IPS-15b (cell line): ENCODE data around the gene NELL1.

ENCODE experiments used
- H3K27me3 ChIP-seq: one replicate; pipeline ENCODE4 v1.6.1; 2013; ENCODE audit warnings: low read length; ENCODE audit not compliant: control insufficient read depth, insufficient read depth
- H3K36me3 ChIP-seq: one replicate; pipeline ENCODE4 v1.6.1; 2013; ENCODE audit warnings: low read length; ENCODE audit not compliant: control insufficient read depth, insufficient read depth
- H3K4me1 ChIP-seq: one replicate; pipeline ENCODE4 v1.6.1; 2013; ENCODE audit warnings: mild to moderate bottlenecking, low read length; ENCODE audit not compliant: control insufficient read depth, insufficient read depth
- H3K4me3 ChIP-seq: one replicate; pipeline ENCODE4 v1.5.1; 2013; ENCODE audit warnings: low read depth, low read length
- H3K9ac ChIP-seq: one replicate; pipeline ENCODE4 v1.6.1; 2013; ENCODE audit warnings: low read depth, mild to moderate bottlenecking, low read length
- H3K9me3 ChIP-seq: one replicate; pipeline ENCODE4 v1.6.1; 2013; ENCODE audit warnings: mild to moderate bottlenecking, low read length; ENCODE audit not compliant: control insufficient read depth, insufficient read depth

Gene NELL1

DNA sequence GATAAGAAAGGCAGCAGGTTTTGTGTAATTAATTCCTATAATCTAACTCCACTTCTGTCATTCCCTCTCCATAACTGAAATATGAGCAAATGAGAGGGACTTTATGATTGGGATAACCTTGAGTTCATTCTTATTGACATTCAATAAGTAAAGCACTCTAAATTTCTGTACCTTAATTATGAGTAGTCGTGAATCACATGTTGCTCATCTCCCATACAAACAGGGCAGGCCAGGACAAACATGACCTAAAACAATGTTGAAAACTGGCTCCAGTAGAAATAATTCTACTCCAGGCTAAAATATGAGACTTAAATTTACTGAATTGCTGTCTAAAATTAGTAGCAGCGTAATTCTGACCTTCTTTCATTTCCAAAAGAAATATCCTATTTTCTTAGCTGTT is 505.4 kb downstream of the NELL1 start:
- Histone ChIP-seq H3K4me1 (no peaks in the 10 kb centered on the region), H3K27me3 (no peaks in the 10 kb centered on the region), H3K9me3 (no peaks in the 10 kb centered on the region), H3K4me3 (no peak overlapping the region), H3K9ac (no peak overlapping the region), H3K36me3 (no peaks in the 10 kb centered on the region)

DNA sequence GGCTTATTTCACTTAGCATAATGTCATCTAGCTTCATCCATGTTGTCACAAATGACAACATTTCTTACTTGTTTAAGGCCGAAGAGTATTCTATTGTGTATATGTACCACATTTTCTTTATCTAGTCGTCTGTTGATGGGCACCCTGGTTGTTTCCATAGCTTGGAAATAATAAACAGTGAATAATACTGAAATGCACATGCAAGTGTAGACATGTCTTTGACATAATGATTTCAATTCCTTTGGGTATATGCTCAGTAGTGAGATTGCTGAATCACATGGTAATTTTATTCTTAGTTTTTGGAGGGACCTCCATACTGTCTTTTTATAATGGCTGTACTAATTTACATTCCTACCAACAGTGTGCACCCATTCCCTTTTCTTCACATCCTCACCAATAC is 508.0 kb downstream of the NELL1 start:
- Histone ChIP-seq H3K4me3 (no peak overlapping the region), H3K9me3 (no peaks in the 10 kb centered on the region), H3K4me1 (no peaks in the 10 kb centered on the region), H3K27me3 (no peaks in the 10 kb centered on the region), H3K9ac (no peak overlapping the region), H3K36me3 (no peaks in the 10 kb centered on the region)

DNA sequence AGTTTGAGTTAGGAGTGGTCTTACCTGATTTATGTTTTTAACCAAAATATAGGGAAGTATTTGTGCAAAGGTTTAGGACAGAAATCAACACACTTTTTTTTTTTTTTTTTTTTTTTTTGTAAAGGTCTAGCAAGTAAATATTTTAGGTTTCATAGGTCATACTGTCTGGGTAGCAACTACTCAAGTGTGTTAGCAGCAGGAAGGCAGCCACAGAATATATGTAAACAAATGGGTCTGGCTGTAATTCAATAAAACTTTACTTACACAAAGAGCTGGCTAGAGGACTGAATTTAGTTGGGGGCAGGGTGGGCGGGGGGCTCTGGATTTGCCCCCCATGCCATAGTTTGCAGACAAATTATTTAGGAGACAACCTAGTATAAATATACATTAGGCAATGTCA is 510.4 kb downstream of the NELL1 start:
- H3K4me1 ChIP-seq: no peaks in the 10 kb centered on the region
- no peaks in the 10 kb centered on the region for H3K36me3 ChIP-seq
- no peaks in the 10 kb centered on the region for H3K9me3 ChIP-seq
- H3K27me3 ChIP-seq: no peaks in the 10 kb centered on the region
- no peak overlapping the region for H3K4me3 ChIP-seq
- H3K9ac ChIP-seq: no peak overlapping the region

DNA sequence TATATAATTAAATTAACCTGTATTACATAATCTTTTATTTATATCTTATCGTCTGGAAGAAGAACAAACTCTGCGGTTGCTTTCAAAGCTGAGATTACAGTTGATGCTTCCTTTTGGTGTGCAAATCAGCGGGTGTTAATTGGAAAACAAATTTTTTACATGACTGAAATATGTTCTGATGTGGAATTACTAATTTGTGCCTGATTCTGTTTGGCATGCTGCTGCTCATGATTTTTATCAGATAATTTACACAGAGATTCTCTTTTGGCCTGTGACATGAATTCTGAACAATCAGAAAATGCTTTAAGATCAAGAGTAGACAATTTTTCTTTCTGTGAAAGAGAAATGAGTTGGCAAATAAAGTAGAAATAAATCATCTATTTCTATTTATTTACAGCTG is 510.8 kb downstream of the NELL1 start:
- no peaks in the 10 kb centered on the region for H3K27me3 ChIP-seq
- no peak overlapping the region for H3K4me3 ChIP-seq
- no peaks in the 10 kb centered on the region for H3K36me3 ChIP-seq
- H3K4me1 ChIP-seq: no peaks in the 10 kb centered on the region
- H3K9me3 ChIP-seq: no peaks in the 10 kb centered on the region
- H3K9ac ChIP-seq: no peak overlapping the region

DNA sequence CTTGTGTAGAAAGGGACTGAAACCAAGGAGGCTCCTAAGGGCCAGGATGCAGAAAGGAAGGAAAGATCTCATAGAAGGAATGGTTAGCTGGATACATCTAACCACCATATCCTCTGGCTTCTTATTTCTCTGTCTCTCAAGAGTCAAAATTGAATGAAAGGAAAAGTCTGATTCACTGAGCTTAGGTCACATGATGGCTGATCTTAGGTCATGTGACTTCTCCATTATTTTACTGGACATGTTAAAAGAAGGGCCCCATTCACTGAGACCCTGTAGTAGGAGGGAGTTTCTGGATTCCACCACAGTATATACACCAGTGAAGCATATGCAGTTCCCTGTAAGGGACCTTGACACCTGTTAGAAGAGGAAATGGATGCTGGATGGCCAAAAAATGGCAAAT is 516.6 kb downstream of the NELL1 start:
- Histone ChIP-seq H3K4me1 (no peaks in the 10 kb centered on the region), H3K9me3 (no peaks in the 10 kb centered on the region), H3K9ac (no peak overlapping the region), H3K4me3 (no peak overlapping the region), H3K27me3 (no peaks in the 10 kb centered on the region), H3K36me3 (no peaks in the 10 kb centered on the region)

DNA sequence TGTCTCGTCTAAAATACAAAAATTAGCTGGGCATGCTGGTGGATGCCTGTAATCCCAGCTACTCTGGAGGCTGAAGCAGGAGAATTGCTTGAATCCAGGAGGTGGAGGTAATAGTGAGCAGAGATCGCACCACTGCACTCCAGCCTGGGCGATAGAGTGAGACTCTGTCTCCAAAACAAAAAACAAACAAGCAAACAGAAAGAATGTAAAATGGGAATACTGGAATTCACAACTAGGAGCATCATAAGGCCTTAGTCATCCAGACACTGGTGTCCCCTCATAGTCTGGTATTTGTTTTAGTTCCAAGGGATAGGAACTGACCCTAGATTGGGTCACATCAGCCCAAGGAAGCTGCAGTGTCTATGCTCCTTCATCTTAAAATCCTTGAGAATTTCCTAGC is 520.8 kb downstream of the NELL1 start:
- Histone ChIP-seq H3K36me3 (no peaks in the 10 kb centered on the region), H3K27me3 (no peaks in the 10 kb centered on the region), H3K9ac (no peak overlapping the region), H3K4me1 (no peaks in the 10 kb centered on the region), H3K9me3 (no peaks in the 10 kb centered on the region), H3K4me3 (no peak overlapping the region)

DNA sequence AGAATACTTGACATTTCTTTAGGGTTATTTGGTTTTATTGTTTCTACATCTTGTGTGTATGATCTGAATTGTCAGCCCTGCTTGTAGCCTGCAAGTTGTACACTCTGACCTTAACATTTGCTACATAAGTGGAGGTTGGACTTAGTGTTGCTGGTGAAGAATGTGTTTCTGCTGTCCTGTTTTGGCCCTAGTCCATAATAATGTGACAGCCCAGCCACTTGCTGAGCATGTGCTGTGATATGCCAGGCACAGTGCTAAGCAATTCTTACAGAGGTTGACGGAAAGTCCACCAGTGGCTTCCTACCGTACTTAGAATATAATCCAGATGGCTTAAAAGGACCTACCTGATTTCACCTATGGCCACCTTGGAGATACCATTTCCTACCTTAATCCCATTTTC is 526.6 kb downstream of the NELL1 start:
- H3K27me3 ChIP-seq: no peaks in the 10 kb centered on the region
- no peak overlapping the region for H3K9ac ChIP-seq
- H3K4me1 ChIP-seq: no peaks in the 10 kb centered on the region
- no peaks in the 10 kb centered on the region for H3K9me3 ChIP-seq
- H3K4me3 ChIP-seq: no peak overlapping the region
- H3K36me3 ChIP-seq: no peaks in the 10 kb centered on the region

DNA sequence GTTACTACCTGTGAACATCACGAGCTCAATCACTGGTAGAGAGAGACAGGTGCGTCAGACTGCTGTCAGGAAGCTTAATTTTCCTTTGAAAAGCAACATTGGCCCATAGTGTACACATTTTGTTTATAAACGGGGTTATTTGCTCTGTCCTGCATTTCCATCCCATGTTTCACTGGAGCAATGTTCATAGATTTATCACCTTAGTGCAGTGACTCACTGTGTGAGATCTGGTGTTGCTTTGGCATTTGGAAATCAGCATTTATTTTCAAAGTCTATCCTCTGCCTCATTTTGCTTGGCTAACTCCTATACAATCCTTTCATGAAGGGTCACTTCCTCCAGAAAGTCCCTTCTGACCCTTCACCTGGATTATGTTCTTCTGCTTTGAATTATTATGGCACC is 529.1 kb downstream of the NELL1 start:
- no peaks in the 10 kb centered on the region for H3K27me3 ChIP-seq
- H3K4me3 ChIP-seq: no peak overlapping the region
- no peak overlapping the region for H3K9ac ChIP-seq
- no peaks in the 10 kb centered on the region for H3K36me3 ChIP-seq
- H3K4me1 ChIP-seq: no peaks in the 10 kb centered on the region
- no peaks in the 10 kb centered on the region for H3K9me3 ChIP-seq

DNA sequence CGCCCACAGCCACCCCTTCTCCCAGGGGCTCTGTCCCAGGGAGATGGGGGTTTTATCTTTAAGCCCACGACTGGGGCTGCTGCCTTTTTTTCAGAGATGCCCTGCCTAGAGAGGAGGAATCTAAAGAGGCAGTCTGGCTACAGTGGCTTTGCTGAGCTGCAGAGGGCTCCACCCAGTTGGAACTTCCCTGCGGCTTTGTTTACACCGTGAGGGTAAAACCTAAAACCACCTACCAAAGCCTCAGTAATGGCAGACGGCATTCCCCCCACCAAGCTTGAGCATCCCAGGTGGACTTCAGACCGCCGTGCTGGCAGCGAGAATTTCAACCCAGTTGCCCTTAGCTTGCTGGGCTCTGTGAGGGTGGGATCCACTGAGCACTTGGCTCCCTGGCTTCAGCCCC is 535.8 kb downstream of the NELL1 start:
- Histone ChIP-seq H3K9me3 (no peaks in the 10 kb centered on the region), H3K4me3 (no peak overlapping the region), H3K9ac (no peak overlapping the region), H3K36me3 (no peaks in the 10 kb centered on the region), H3K27me3 (no peaks in the 10 kb centered on the region), H3K4me1 (no peaks in the 10 kb centered on the region)

DNA sequence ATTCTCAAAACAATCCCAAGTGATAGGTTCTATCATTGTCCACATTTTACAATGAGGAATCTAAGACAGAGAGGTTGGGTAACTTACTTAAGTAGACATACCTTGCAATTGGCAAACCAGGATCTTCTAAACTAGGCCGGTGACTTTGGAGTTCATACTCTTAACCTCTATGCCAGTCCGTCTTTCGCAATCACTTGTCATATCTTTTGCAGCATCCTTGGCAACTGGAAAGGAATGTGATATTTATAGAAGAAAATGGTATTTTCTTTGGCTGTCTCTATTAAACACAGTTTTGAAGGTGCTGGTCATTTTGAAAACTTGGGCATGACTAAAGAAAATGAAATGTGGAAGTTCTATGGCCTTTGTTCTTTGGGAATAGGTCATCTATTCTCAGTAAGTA is 556.5 kb downstream of the NELL1 start:
- Histone ChIP-seq H3K4me1 (no peaks in the 10 kb centered on the region), H3K27me3 (no peaks in the 10 kb centered on the region), H3K36me3 (no peaks in the 10 kb centered on the region), H3K9me3 (no peaks in the 10 kb centered on the region), H3K4me3 (no peak overlapping the region), H3K9ac (no peak overlapping the region)

DNA sequence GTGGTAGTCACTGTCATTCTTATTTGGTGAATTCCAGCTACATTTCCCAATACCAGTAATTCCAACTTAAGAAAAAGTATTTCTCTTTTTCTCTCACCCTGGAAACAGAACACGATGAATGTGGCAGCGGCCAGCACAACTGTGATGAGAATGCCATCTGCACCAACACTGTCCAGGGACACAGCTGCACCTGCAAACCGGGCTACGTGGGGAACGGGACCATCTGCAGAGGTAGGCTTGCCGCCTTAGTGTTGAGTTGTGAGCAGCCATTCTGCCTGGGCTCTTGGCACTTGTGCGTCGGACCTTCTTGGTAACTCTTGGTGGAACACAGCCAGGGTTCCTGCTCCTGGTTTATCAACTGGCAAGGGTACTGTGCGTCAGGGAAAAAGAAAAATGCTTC is 559.8 kb downstream of the NELL1 start:
- H3K9ac ChIP-seq: no peak overlapping the region
- no peak overlapping the region for H3K4me3 ChIP-seq
- H3K9me3 ChIP-seq: no peaks in the 10 kb centered on the region
- no peaks in the 10 kb centered on the region for H3K36me3 ChIP-seq
- no peaks in the 10 kb centered on the region for H3K27me3 ChIP-seq
- no peaks in the 10 kb centered on the region for H3K4me1 ChIP-seq

DNA sequence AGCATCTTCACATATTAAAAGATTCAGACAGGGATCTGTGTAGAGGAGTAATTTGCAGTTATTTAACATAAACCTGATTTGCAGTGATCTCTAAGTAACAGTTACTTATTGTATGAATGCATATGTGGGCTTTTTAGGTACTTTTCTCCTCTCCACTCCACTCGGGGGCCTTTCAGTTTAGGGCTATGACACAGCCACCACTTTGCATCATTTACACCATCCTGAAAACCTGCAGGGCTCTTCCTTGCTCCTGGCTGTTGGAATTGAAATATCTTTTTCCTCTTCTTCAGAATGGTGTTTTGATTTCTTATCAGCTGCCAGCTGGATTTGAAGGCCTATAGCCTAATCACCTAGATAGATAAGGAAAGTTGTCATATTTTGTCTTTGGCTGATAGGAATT is 580.8 kb downstream of the NELL1 start:
- H3K36me3 ChIP-seq: no peaks in the 10 kb centered on the region
- no peak overlapping the region for H3K9ac ChIP-seq
- H3K27me3 ChIP-seq: no peaks in the 10 kb centered on the region
- no peaks in the 10 kb centered on the region for H3K4me1 ChIP-seq
- no peak overlapping the region for H3K4me3 ChIP-seq
- H3K9me3 ChIP-seq: no peaks in the 10 kb centered on the region

DNA sequence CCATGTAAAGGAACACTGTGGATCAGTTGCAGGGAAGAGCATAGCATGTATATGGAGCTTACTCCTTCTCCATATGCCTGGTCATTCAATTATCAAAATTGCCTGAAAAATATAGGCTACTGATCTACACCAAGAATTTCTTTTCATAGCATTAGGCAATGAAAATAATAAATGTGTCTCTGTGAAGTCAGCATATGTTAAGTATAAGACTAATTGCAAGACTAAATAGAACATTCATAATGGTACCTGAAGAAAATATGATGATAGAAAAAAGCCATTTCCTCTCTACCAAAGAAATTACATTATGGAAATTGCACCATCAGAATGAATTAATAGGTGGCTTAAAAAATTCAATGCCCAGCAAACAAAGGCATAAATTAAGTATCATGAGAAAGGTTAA is 584.7 kb downstream of the NELL1 start:
- H3K9ac ChIP-seq: no peak overlapping the region
- H3K27me3 ChIP-seq: no peaks in the 10 kb centered on the region
- H3K4me3 ChIP-seq: no peak overlapping the region
- H3K4me1 ChIP-seq: no peaks in the 10 kb centered on the region
- no peaks in the 10 kb centered on the region for H3K36me3 ChIP-seq
- no peaks in the 10 kb centered on the region for H3K9me3 ChIP-seq
